ENCODE results near the gene TSHR.

The TSHR gene

GRCh38 chr14:81157431-81157830, 202.0 kb downstream of the TSHR start:
- TF ChIP-seq ARNTL (CRISPR knock-in tag; IDR thresholded peaks at IDR 0.05; ENCODE audit: borderline replicate concordance, low read depth): no peak
- TF ChIP-seq ESRRG (CRISPR knock-in tag; IDR thresholded peaks at IDR 0.05): no peak
- TF ChIP-seq TOX (CRISPR knock-in tag; IDR thresholded peaks at IDR 0.05; ENCODE audit: borderline replicate concordance): no peak
- no peak for TF ChIP-seq OSR1 (CRISPR knock-in tag; IDR thresholded peaks at IDR 0.05)
- no peak for TF ChIP-seq ZNF8 (CRISPR knock-in tag; IDR thresholded peaks at IDR 0.05)
- TF ChIP-seq, protein P1, sequence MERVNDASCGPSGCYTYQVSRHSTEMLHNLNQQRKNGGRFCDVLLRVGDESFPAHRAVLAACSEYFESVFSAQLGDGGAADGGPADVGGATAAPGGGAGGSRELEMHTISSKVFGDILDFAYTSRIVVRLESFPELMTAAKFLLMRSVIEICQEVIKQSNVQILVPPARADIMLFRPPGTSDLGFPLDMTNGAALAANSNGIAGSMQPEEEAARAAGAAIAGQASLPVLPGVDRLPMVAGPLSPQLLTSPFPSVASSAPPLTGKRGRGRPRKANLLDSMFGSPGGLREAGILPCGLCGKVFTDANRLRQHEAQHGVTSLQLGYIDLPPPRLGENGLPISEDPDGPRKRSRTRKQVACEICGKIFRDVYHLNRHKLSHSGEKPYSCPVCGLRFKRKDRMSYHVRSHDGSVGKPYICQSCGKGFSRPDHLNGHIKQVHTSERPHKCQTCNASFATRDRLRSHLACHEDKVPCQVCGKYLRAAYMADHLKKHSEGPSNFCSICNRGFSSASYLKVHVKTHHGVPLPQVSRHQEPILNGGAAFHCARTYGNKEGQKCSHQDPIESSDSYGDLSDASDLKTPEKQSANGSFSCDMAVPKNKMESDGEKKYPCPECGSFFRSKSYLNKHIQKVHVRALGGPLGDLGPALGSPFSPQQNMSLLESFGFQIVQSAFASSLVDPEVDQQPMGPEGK (CRISPR knock-in tag; IDR thresholded peaks at IDR 0.05; ENCODE audit: borderline replicate concordance): no peak
- TF ChIP-seq ZNF70 (CRISPR knock-in tag; IDR thresholded peaks at IDR 0.05): no peak
- no peak for TF ChIP-seq CSDC2 (CRISPR knock-in tag; IDR thresholded peaks at IDR 0.05)
- TF ChIP-seq ISL1 (CRISPR knock-in tag; IDR thresholded peaks at IDR 0.05): no peak
- TF ChIP-seq TCF4 (CRISPR knock-in tag; IDR thresholded peaks at IDR 0.05; ENCODE audit: borderline replicate concordance): no peak
- TF ChIP-seq, protein P2, sequence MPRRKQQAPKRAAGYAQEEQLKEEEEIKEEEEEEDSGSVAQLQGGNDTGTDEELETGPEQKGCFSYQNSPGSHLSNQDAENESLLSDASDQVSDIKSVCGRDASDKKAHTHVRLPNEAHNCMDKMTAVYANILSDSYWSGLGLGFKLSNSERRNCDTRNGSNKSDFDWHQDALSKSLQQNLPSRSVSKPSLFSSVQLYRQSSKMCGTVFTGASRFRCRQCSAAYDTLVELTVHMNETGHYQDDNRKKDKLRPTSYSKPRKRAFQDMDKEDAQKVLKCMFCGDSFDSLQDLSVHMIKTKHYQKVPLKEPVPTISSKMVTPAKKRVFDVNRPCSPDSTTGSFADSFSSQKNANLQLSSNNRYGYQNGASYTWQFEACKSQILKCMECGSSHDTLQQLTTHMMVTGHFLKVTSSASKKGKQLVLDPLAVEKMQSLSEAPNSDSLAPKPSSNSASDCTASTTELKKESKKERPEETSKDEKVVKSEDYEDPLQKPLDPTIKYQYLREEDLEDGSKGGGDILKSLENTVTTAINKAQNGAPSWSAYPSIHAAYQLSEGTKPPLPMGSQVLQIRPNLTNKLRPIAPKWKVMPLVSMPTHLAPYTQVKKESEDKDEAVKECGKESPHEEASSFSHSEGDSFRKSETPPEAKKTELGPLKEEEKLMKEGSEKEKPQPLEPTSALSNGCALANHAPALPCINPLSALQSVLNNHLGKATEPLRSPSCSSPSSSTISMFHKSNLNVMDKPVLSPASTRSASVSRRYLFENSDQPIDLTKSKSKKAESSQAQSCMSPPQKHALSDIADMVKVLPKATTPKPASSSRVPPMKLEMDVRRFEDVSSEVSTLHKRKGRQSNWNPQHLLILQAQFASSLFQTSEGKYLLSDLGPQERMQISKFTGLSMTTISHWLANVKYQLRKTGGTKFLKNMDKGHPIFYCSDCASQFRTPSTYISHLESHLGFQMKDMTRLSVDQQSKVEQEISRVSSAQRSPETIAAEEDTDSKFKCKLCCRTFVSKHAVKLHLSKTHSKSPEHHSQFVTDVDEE (CRISPR knock-in tag; IDR thresholded peaks at IDR 0.05): no peak
- no peak for ATAC-seq

DNA sequence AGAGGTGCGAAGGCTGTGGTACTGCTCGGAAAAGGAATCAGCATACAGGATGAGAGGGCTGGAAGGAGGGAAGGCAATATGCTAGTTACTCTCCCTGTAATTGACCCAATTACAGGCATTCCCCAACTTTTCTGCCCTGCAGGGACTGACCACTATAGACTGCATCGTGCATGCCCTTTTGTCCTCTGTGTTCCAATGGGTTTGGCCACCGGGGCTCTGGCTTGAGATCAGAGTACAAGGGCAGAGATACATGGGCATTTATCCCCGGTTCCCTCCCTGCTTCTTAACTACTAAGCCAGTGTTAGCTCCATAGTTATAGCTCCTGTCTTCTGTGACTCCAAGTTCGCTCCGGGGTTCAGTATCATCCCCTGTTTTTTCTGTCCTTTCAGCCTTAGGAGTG, 205.7 kb downstream of the TSHR start:
- no peak for ATAC-seq
- TF ChIP-seq, protein P3, sequence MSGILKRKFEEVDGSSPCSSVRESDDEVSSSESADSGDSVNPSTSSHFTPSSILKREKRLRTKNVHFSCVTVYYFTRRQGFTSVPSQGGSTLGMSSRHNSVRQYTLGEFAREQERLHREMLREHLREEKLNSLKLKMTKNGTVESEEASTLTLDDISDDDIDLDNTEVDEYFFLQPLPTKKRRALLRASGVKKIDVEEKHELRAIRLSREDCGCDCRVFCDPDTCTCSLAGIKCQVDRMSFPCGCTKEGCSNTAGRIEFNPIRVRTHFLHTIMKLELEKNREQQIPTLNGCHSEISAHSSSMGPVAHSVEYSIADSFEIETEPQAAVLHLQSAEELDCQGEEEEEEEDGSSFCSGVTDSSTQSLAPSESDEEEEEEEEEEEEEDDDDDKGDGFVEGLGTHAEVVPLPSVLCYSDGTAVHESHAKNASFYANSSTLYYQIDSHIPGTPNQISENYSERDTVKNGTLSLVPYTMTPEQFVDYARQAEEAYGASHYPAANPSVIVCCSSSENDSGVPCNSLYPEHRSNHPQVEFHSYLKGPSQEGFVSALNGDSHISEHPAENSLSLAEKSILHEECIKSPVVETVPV (CRISPR knock-in tag; IDR thresholded peaks at IDR 0.05): no peak
- TF ChIP-seq GLIS3 (CRISPR knock-in tag; IDR thresholded peaks at IDR 0.05): no peak
- no peak for TF ChIP-seq ESRRG (CRISPR knock-in tag; IDR thresholded peaks at IDR 0.05)
- no peak for TF ChIP-seq ZNF565 (CRISPR knock-in tag; conservative IDR thresholded peaks at IDR 0.05; ENCODE audit: low read depth)
- TF ChIP-seq ARNTL (CRISPR knock-in tag; IDR thresholded peaks at IDR 0.05; ENCODE audit: borderline replicate concordance, low read depth): no peak
- no peak for TF ChIP-seq ISL1 (CRISPR knock-in tag; IDR thresholded peaks at IDR 0.05)

GRCh38 chr14:81161749-81162148, 206.3 kb downstream of the TSHR start:
- TF ChIP-seq PPARA (CRISPR knock-in tag; IDR thresholded peaks at IDR 0.05; ENCODE audit: borderline replicate concordance) (no peak), TOX (CRISPR knock-in tag; IDR thresholded peaks at IDR 0.05; ENCODE audit: borderline replicate concordance) (no peak), ISL1 (CRISPR knock-in tag; IDR thresholded peaks at IDR 0.05) (no peak), RARB (CRISPR knock-in tag; IDR thresholded peaks at IDR 0.05) (no peak), ZC3H10 (CRISPR knock-in tag; IDR thresholded peaks at IDR 0.05) (no peak), ESRRG (CRISPR knock-in tag; IDR thresholded peaks at IDR 0.05) (no peak), BACH2 (CRISPR knock-in tag; IDR thresholded peaks at IDR 0.05; ENCODE audit: borderline replicate concordance) (no peak), GLIS3 (CRISPR knock-in tag; IDR thresholded peaks at IDR 0.05) (no peak), SNAI2 (CRISPR knock-in tag; IDR thresholded peaks at IDR 0.05) (no peak), ZFP30 (CRISPR knock-in tag; IDR thresholded peaks at IDR 0.05) (no peak), ZNF8 (CRISPR knock-in tag; IDR thresholded peaks at IDR 0.05) (no peak), POU6F1 (CRISPR knock-in tag; IDR thresholded peaks at IDR 0.05; ENCODE audit: borderline replicate concordance, low read depth) (no peak)
- TF ChIP-seq, protein P3 (CRISPR knock-in tag; IDR thresholded peaks at IDR 0.05): no peak
- TF ChIP-seq, protein P1 (CRISPR knock-in tag; IDR thresholded peaks at IDR 0.05; ENCODE audit: borderline replicate concordance): no peak
- TF ChIP-seq, protein P2 (CRISPR knock-in tag; IDR thresholded peaks at IDR 0.05): no peak
- no peak for ATAC-seq

Measured in SK-N-SH treated with all-trans-retinoic acid at 6 μM for 48 hours (cell line).